Measurements from ENCODE around the gene DRGX. TPM values are rescaled to one million over a fixed set of nuclear protein-coding genes. Genes with fewer than 3 reads are reported as not detected.

DRGX gene
- total and polyA plus RNA-seq, 2 of the 13 experiments (the other 11 are each of a cell fraction or from before 2014, with no cell fraction given) = not detected

DNA sequence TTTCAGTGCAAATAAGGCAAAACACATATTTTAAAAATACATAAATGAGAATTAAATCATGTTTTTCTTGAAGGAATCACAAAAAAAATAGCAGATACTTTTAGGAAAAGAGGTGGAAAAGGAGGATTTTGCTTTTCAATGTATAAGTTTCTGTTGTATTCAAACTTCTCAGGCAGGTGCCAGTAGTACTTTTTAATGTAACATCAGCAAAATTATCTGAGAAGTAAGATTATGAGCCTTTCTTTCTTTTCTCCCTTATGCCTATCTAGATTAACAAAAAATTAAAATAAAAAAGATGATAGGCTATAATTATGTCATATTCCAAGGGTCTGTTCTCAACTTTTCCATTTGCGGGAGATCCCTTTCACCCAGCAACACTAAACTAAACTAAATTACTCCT is 2.6 kb downstream of the DRGX start:
- Histone ChIP-seq H3K4me3 (replicated peaks in 1 of 3; ENCODE audit: insufficient read depth in 1 of 3, low read depth in 2 of 3, low read length in 3 of 3) (no peak overlapping the region), H3K4me2 (ENCODE audit: low read depth, low read length) (no peak overlapping the region), H3K9me3 (ENCODE audit: low read length) (no peaks in the 10 kb centered on the region), H3K27ac (ENCODE audit: extremely low read length, insufficient read depth, low read length) (no peak overlapping the region), H3K79me2 (ENCODE audit: insufficient read depth, low read length) (no peaks in the 10 kb centered on the region), H2AFZ (ENCODE audit: low read length) (no peak overlapping the region), H3K9ac (ENCODE audit: insufficient read depth, low read depth, low read length) (no peak overlapping the region), H3K27me3 (ENCODE audit: control insufficient read depth in 1 of 2, insufficient read depth in 2 of 2, low read length in 2 of 2) (peaks cover 9 to 58% of the 10 kb centered on the region in 2 experiments), H3K4me1 (ENCODE audit: insufficient read depth, low read length) (no peaks in the 10 kb centered on the region), H4K20me1 (ENCODE audit: insufficient read depth, low read length) (no peaks in the 10 kb centered on the region; the same call in 1 of the 2 replicates), H3K36me3 (replicated peaks in 1 of 2; ENCODE audit: control insufficient read depth in 1 of 2, insufficient read depth in 2 of 2, low read length in 2 of 2) (no peaks in the 10 kb centered on the region)
- BruUV-seq (replicated peaks) = no TSS peak
- 42% methylated on average over 1 of the region's 1 CpG for WGBS (ENCODE audit: low lambda C conversion rate)
- in situ Hi-C loops (cut with HindIII; ENCODE audit: extremely low pct_ligation_motif_present, low pct_unique_long_range_greater_than_20kb) (no loop called here), intact Hi-C loops (cut with micrococcal nuclease; ENCODE audit: unreplicated experiment) (no loop called here)
- peak; percentile 44 to 52 for TF ChIP-seq MAFK (conservative IDR thresholded peaks at IDR 0.05 in 1 of 2, IDR thresholded peaks at IDR 0.05 in 1 of 2; ENCODE audit: low read length in 2 of 2)
- TF ChIP-seq, protein P1, sequence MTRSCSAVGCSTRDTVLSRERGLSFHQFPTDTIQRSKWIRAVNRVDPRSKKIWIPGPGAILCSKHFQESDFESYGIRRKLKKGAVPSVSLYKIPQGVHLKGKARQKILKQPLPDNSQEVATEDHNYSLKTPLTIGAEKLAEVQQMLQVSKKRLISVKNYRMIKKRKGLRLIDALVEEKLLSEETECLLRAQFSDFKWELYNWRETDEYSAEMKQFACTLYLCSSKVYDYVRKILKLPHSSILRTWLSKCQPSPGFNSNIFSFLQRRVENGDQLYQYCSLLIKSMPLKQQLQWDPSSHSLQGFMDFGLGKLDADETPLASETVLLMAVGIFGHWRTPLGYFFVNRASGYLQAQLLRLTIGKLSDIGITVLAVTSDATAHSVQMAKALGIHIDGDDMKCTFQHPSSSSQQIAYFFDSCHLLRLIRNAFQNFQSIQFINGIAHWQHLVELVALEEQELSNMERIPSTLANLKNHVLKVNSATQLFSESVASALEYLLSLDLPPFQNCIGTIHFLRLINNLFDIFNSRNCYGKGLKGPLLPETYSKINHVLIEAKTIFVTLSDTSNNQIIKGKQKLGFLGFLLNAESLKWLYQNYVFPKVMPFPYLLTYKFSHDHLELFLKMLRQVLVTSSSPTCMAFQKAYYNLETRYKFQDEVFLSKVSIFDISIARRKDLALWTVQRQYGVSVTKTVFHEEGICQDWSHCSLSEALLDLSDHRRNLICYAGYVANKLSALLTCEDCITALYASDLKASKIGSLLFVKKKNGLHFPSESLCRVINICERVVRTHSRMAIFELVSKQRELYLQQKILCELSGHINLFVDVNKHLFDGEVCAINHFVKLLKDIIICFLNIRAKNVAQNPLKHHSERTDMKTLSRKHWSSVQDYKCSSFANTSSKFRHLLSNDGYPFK (CRISPR knock-in tag; IDR thresholded peaks at IDR 0.05; ENCODE audit: borderline replicate concordance) = no peak
- ATAC-seq = no peak
- no peak for FAIRE-seq
- ChIA-PET POLR2A (no interaction called here), CTCF (ENCODE audit: low intra/inter-chr PET ratio, low total read pairs) (no interaction called here)
- DNase-seq (ENCODE audit: low spot score) = no peak

- ChIA-PET POLR2A (no interaction called here), CTCF (ENCODE audit: low intra/inter-chr PET ratio, low total read pairs) (no interaction called here)
- H3K4me3 ChIP-seq (replicated peaks in 1 of 3; ENCODE audit: insufficient read depth in 1 of 3, low read depth in 2 of 3, low read length in 3 of 3) = no peak overlapping the region
- H3K9ac ChIP-seq (ENCODE audit: insufficient read depth, low read depth, low read length) = no peak overlapping the region
- DNase-seq (ENCODE audit: low spot score) = no peak
- BruUV-seq (replicated peaks) = no TSS peak
- H2AFZ ChIP-seq (ENCODE audit: low read length) = no peak overlapping the region
- no peak overlapping the region for H3K27ac ChIP-seq (ENCODE audit: extremely low read length, insufficient read depth, low read length)
- in situ Hi-C loops (cut with HindIII; ENCODE audit: extremely low pct_ligation_motif_present, low pct_unique_long_range_greater_than_20kb) = no loop called here
- FAIRE-seq = no peak
- no peak for ATAC-seq
- TF ChIP-seq ZBTB42 (CRISPR knock-in tag; IDR thresholded peaks at IDR 0.05) (no peak), ZFP36L2 (CRISPR knock-in tag; IDR thresholded peaks at IDR 0.05) (no peak), ZNF253 (CRISPR knock-in tag; IDR thresholded peaks at IDR 0.05; ENCODE audit: borderline replicate concordance) (no peak), ZNF772 (CRISPR knock-in tag; IDR thresholded peaks at IDR 0.05) (no peak), ZNF136 (CRISPR knock-in tag; IDR thresholded peaks at IDR 0.05; ENCODE audit: low read depth) (no peak)
- TF ChIP-seq, protein P2, sequence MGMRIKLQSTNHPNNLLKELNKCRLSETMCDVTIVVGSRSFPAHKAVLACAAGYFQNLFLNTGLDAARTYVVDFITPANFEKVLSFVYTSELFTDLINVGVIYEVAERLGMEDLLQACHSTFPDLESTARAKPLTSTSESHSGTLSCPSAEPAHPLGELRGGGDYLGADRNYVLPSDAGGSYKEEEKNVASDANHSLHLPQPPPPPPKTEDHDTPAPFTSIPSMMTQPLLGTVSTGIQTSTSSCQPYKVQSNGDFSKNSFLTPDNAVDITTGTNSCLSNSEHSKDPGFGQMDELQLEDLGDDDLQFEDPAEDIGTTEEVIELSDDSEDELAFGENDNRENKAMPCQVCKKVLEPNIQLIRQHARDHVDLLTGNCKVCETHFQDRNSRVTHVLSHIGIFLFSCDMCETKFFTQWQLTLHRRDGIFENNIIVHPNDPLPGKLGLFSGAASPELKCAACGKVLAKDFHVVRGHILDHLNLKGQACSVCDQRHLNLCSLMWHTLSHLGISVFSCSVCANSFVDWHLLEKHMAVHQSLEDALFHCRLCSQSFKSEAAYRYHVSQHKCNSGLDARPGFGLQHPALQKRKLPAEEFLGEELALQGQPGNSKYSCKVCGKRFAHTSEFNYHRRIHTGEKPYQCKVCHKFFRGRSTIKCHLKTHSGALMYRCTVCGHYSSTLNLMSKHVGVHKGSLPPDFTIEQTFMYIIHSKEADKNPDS (CRISPR knock-in tag; IDR thresholded peaks at IDR 0.05) = no peak
- TF ChIP-seq, protein P3, sequence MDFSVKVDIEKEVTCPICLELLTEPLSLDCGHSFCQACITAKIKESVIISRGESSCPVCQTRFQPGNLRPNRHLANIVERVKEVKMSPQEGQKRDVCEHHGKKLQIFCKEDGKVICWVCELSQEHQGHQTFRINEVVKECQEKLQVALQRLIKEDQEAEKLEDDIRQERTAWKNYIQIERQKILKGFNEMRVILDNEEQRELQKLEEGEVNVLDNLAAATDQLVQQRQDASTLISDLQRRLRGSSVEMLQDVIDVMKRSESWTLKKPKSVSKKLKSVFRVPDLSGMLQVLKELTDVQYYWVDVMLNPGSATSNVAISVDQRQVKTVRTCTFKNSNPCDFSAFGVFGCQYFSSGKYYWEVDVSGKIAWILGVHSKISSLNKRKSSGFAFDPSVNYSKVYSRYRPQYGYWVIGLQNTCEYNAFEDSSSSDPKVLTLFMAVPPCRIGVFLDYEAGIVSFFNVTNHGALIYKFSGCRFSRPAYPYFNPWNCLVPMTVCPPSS (IDR thresholded peaks at IDR 0.05) = no peak
- no peaks in the 10 kb centered on the region for H4K20me1 ChIP-seq (ENCODE audit: insufficient read depth, low read length)
- peaks cover 3 to 23% of the 10 kb centered on the region in 2 experiments for H3K27me3 ChIP-seq (ENCODE audit: control insufficient read depth in 1 of 2, insufficient read depth in 2 of 2, low read length in 2 of 2)
- no peak overlapping the region for H3K4me2 ChIP-seq (ENCODE audit: low read depth, low read length)
- H3K4me1 ChIP-seq (ENCODE audit: insufficient read depth, low read length) = no peaks in the 10 kb centered on the region
- WGBS (ENCODE audit: low lambda C conversion rate) = 21% methylated on average over 15 of the region's 15 CpGs
- no peaks in the 10 kb centered on the region for H3K36me3 ChIP-seq (replicated peaks in 1 of 2; ENCODE audit: control insufficient read depth in 1 of 2, insufficient read depth in 2 of 2, low read length in 2 of 2)
- H3K9me3 ChIP-seq (ENCODE audit: low read length) = no peaks in the 10 kb centered on the region
- intact Hi-C loops (cut with micrococcal nuclease; ENCODE audit: unreplicated experiment) = no loop called here
- H3K79me2 ChIP-seq (ENCODE audit: insufficient read depth, low read length) = no peaks in the 10 kb centered on the region
Measured at GRCh38 chr10:49389361-49389933, 6.4 kb downstream of the DRGX start.

Measured in HepG2 (cell line).